ENCODE data around the gene KIF1A.

GRCh38 chr2:240813231-240813921 is 6.6 kb downstream of the KIF1A start:
- no peak for TF ChIP-seq EP300 (IDR thresholded peaks at IDR 0.05; ENCODE audit: low read depth in 2 of 2, low read length in 2 of 2)
- no peak for TF ChIP-seq EP300 (CRISPR knock-in tag; IDR thresholded peaks at IDR 0.05; ENCODE audit: borderline replicate concordance)
- no peak for TF ChIP-seq ARNT (IDR thresholded peaks at IDR 0.05)
- no peak for TF ChIP-seq CTCF (CRISPR knock-in tag; IDR thresholded peaks at IDR 0.05)
- TF ChIP-seq DPF2 (CRISPR knock-in tag; IDR thresholded peaks at IDR 0.05; ENCODE audit: borderline replicate concordance, low read depth), result no peak
- no peak for TF ChIP-seq ZNF616 (CRISPR knock-in tag; IDR thresholded peaks at IDR 0.05; ENCODE audit: low read depth)
- TF ChIP-seq ZNF121 (CRISPR knock-in tag; IDR thresholded peaks at IDR 0.05), result no peak
- TF ChIP-seq RBM39 (IDR thresholded peaks at IDR 0.05; ENCODE audit: low read depth, low read length, poor library complexity, severe bottlenecking), result no peak
- no peak for TF ChIP-seq POLR2A (IDR thresholded peaks at IDR 0.05; ENCODE audit: insufficient read depth in 1 of 2, low read depth in 2 of 2, low read length in 2 of 2)
- no peak for TF ChIP-seq ZNF839 (CRISPR knock-in tag; IDR thresholded peaks at IDR 0.05; ENCODE audit: borderline replicate concordance)
- no peak for TF ChIP-seq NFKBIZ (CRISPR knock-in tag; IDR thresholded peaks at IDR 0.05)
